Activated naive CD8-positive, alpha-beta T cell treated with anti-CD3 and anti-CD28 coated beads, Interleukin-2, amount 50 U/mL, for 16 hours (primary cell): ENCODE measurements around the gene HSPD1.
A peak's percentile ranks its signal among the peaks of the same experiment; 100 is the strongest.

Source experiments
- DNase-seq: peaks from one replicate; pipeline ENCODE4 v3.0.0-alpha.2; 2020; ENCODE audit warnings: low read depth, low spot score

HSPD1 gene

GRCh38 chr2:197499594-197500502 lies at the start of gene HSPD1, which contains the start of gene HSPE1:
Gene HSPD1 (minus strand): TSS chr2:197499840. CDS start chr2:197498848, 992 bp downstream.
Gene HSPE1 (plus strand): TSS chr2:197500379. CDS start chr2:197500437, 58 bp downstream.
- DNase-seq: peak; percentile 94

- no peak for DNase-seq
These were observed 48.9 kb upstream of the HSPD1 start for GRCh38 chr2:197548582-197548981.

GRCh38 chr2:197547163-197547900 lies 47.7 kb upstream of the HSPD1 start:
- DNase-seq: no peak

- DNase-seq: no peak
These were observed 43.6 kb upstream of the HSPD1 start for GRCh38 chr2:197543206-197543605.

GRCh38 chr2:197539734-197540133 lies 40.1 kb upstream of the HSPD1 start:
- DNase-seq: no peak

GRCh38 chr2:197538412-197538811 lies 38.8 kb upstream of the HSPD1 start:
- DNase-seq: no peak

GRCh38 chr2:197517150-197517549 lies 17.5 kb upstream of the HSPD1 start:
- DNase-seq: no peak

- DNase-seq: no peak
These were observed 16.7 kb upstream of the HSPD1 start for GRCh38 chr2:197516393-197516761.

GRCh38 chr2:197515739-197516392 lies 16.2 kb upstream of the HSPD1 start, which contains the start of gene MOB4:
Gene MOB4 (plus strand): TSS chr2:197516066. CDS start chr2:197516087, 21 bp downstream.
- peak; percentile 85 for DNase-seq

- no peak for DNase-seq
These were observed 15.7 kb upstream of the HSPD1 start for GRCh38 chr2:197515315-197515738.

- no peak for DNase-seq
These were observed 15.1 kb upstream of the HSPD1 start for GRCh38 chr2:197514754-197515153.

GRCh38 chr2:197513915-197514314 lies 14.3 kb upstream of the HSPD1 start:
- no peak for DNase-seq

- DNase-seq: no peak
These were observed 7.0 kb upstream of the HSPD1 start for GRCh38 chr2:197506658-197507057.

- no peak for DNase-seq
These were observed 4.9 kb upstream of the HSPD1 start for GRCh38 chr2:197504512-197504911.

- no peak for DNase-seq
These were observed 4.4 kb upstream of the HSPD1 start for GRCh38 chr2:197504000-197504399.

GRCh38 chr2:197502685-197503084 lies 3.0 kb upstream of the HSPD1 start:
- DNase-seq: no peak

GRCh38 chr2:197502201-197502600 lies 2.6 kb upstream of the HSPD1 start:
- no peak for DNase-seq

GRCh38 chr2:197500503-197501131 lies 977 bp upstream of the HSPD1 start:
- no peak for DNase-seq

GRCh38 chr2:197498937-197499593 lies 575 bp downstream of the HSPD1 start:
- DNase-seq: peak; percentile 16

GRCh38 chr2:197498235-197498936 lies 1.3 kb downstream of the HSPD1 start:
- DNase-seq: no peak
